Limb (tissue), 2 donors: ENCODE results near the gene POU4F1.
"Not testable (repeated sequence)": the region's sequence is repeated elsewhere in the genome, so short reads cannot be mapped to it uniquely, and the experiment has no call there.

Source experiments
- DNase-seq, 2 donors: peaks; one replicate each; pipeline ENCODE4 v3.0.0-alpha.2; 2016; ENCODE audit errors: extremely low spot score in 2 of 2

POU4F1 gene, protein sequence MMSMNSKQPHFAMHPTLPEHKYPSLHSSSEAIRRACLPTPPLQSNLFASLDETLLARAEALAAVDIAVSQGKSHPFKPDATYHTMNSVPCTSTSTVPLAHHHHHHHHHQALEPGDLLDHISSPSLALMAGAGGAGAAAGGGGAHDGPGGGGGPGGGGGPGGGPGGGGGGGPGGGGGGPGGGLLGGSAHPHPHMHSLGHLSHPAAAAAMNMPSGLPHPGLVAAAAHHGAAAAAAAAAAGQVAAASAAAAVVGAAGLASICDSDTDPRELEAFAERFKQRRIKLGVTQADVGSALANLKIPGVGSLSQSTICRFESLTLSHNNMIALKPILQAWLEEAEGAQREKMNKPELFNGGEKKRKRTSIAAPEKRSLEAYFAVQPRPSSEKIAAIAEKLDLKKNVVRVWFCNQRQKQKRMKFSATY

GRCh38 chr13:78603240-78603957, at the start of gene POU4F1:
Gene POU4F1, minus strand, starts transcription at chr13:78603552. Its CDS starts 226 bp downstream, at chr13:78603326.
- DNase-seq, result peak; percentile 59 to 87

GRCh38 chr13:78652651-78653050, 49.3 kb upstream of the POU4F1 start:
- DNase-seq, result no peak

DNA sequence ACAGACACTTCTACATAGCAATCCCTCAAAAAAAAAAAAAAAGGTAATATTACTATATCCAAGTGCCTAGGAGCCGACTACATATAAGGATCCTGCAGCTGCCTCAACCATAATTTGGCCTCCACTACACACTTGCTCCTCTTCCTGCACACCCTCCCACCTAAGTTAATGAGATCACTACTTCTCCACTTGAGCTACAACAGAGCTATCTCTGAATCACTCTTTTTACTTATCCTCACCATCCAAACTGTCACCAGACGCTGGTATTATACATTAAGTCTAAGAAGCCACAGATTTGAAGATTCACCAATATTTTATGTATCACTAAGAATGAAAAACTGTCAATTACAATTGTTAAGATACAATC, 47.3 kb upstream of the POU4F1 start:
- no peak for DNase-seq

DNA sequence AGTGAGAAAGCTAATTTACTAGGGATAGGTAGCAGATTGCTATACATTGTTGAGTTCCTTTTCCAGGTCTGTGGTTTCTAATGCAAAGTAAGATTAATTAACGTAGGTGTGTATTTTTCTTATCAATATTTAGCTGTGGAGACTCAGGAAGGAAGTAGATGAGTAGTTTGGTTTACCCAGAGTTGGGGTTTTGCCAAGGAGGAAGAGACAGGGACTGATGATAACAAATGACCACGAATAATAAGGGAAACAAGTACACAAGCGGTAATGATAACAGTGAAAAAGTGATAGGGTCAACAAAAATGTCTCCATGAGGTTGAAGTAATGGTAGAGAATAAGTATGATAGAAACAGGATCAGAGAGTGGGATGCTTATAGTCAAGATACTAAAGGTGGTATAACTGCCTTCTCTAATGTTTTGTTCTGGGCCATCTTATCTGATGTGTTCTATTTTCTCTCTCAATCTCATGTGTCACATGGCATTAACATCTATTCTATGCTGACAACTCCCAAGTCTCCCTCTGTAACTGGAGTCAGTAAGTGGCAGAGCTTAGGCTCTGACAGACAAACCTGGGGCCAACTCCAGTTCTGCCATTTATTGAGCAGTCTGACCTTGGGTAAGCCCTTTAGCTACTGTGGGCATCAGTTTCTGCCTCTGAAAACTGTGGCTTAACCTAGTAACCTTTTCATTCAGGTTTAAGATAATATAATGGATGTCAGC, 46.8 kb upstream of the POU4F1 start:
- no peak for DNase-seq

GRCh38 chr13:78647109-78647678, 43.8 kb upstream of the POU4F1 start:
- not testable (repeated sequence) for DNase-seq

DNA sequence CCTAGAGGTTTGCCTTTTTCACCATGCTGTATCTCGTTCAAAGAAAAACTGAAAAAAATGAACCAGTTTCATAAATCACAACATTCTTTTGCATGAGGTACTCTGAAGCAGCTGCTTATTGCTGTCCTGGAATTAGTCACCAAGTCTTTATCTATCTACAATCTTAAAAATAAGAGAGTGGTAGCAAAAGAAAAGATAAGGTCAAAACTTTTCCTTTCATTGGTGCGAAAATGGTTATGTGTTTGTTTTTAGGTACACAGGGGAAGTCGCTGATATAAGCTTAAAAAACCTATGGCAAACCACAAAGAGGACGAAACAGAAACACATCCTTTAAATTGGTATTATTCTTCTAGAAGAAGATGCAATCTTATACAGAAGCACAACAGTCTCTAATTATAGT, 34.9 kb upstream of the POU4F1 start:
- no peak for DNase-seq

GRCh38 chr13:78636495-78636894, 33.1 kb upstream of the POU4F1 start:
- DNase-seq, result no peak

DNA sequence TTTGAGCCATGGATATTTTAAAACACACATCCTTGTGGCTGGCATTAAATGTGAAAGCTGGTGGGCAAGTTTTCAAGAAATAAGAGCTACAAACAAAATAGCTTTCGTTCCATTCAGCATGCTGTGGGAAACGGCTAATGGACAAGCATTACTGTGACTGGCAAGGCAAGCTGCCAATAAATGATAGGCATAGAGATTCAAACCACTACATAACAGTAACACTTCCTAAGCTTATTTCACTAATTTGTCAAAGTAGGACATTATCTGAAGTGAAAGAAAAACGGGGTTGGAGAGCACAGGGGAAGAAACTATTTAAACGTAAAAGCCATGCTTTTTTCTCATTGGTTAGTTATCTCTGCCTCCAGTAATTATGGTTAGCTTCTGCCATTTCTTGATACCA, 29.6 kb upstream of the POU4F1 start:
- no peak for DNase-seq

GRCh38 chr13:78631077-78631476, 27.7 kb upstream of the POU4F1 start:
- DNase-seq, result no peak

DNA sequence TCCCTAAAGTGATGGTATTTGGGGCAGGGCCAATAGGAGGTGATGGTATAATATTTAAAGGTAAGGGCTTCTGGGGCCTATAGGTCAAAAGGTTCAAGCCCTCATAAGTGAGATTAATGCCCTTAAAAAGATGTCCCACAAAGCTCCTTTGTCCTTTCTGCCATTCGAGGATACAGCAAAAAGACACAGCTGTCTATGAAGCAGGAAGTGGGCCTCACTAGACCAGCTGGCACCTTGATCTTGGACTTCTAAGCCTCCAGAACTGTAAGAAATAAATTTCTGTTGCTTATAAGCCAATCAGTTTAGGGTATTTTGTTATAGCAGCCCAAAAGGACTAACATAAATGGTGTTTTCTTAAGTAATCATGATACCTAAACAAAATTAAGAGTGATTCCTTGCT, 27.2 kb upstream of the POU4F1 start:
- DNase-seq, result no peak

DNA sequence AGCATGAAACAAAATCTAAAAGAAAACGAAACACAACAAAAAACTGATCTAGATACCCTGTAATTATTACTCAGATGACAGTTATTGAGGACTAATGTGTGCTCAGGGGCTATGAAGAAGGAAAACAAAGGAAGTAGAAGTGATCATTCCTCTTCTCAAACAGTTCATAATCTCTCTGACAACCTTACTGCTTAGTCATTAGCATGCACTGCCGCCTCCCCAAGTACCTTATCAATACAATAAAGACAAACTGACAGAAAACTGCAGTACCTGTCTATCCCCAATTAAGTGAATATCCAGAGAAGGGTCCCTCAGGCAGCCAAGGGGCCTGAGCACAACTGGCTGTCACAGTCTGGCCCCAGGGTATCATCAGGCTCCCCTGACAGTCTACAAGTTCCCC, 22.0 kb upstream of the POU4F1 start:
- no peak for DNase-seq

DNA sequence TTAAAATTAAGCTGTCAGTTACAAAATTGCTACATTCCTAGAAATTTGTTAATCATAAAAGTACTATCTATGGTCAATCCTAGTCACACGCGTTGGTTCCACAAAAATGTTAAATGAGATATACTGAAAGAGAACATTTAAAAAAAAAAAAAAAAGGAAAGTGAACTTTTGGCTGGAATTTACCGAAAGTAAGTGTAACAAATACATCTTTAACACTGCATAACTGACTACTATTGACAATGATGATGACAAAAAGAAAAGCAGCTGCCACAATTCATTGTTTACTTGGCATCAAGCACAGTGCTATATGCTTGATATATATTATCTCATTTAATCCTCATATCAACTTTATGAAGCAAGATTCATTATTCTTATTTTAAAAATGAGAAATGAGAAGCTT, 19.8 kb upstream of the POU4F1 start:
- no peak for DNase-seq

- no peak for DNase-seq
These were observed 17.7 kb upstream of the POU4F1 start for GRCh38 chr13:78620936-78621470.

DNA sequence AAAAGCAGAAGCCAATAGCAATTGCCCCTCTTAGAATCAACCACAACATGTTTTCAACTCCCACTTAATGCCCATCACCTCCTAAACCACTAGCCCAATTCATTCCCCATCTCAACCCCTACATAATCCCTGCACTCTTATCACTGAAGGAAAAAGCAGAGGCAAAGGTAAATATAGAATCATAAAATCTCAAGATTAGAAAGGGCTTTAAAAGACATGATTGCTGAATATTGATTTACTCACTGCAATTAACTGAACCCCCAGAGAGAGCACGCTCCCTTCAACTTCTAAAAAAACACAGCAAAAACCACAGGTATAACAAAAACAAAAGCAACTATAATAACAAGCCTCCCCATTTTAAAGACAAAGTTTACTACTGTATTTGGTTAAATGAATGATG, 15.1 kb upstream of the POU4F1 start:
- no peak for DNase-seq

- no peak for DNase-seq
These were observed 7.7 kb upstream of the POU4F1 start for GRCh38 chr13:78611040-78611439.

GRCh38 chr13:78610381-78610883, 7.1 kb upstream of the POU4F1 start:
- no peak for DNase-seq

DNA sequence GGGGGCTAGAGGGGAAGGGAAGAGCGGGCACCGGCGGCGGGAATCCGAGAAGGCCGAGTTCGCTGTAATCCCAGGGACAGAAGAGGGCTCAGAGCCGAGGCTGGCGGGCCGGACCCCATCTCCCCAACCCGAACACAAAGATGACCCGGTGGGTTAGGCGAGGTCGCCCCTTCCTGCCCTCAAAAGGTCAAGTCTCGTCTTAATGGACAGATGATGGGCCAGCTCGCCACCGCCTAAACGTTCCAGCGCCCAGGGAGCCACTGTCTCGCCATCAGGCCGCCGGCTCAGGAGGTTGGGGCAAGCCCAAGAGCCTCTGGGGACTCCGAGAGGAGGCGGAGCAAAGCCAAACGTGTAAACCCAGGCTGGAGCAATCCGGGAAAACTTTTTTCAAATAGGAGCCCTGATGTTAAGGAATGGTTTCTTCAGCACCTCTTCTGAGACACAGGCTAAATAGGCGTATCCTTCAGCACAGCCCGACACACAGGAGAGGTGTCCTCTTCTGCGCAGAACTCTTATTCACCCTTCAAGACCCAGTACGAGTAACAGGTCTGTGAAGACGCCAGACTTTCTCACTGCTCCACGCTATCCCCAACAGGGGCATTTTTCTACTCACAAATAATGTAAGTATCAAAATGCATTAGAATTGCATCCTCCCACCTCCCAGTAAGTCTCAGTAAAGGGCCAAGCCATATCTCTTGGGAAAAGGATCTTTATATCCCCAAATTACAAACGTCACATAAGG, 6.3 kb upstream of the POU4F1 start:
- peak in 1 of 2 donors; percentile 59 for DNase-seq

DNA sequence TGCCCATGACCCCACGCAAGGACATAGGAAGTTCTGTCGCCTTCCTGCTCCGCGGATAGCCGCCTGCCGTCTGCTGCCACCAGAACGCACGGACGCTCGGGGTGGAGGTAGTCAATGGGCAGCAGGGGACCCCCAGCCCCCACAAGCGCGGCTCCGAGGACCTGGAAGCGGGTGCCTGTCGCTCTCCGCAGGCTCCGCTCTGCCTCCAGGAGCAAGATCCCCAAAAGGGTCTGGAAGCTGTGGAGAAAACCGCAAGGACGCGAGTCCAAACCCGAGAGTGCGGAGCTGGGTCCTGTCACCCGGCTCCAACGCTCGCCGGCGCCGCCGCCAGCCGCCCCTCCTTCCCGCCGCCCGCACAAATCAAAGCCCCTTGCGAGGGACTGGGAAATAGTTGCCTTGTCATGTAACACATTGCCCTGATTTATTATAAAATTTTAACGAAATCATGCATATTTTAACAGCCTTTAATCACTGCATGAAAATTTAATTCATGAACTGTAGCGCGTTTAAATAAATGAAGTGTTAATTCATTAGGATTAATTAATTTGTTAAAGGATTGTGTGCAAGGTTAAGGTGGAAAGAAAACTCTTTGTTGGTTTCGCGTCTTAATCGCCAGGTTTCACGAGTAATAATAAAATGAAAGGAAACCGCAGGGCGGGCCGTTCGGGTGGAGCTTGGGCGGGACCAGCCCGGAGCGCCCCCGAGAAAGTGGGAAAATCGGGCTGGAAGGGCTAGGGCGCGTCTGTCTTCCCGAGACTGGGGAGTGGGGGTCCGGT, 5.5 kb upstream of the POU4F1 start:
- DNase-seq, result peak in 1 of 2 donors; percentile 55

DNA sequence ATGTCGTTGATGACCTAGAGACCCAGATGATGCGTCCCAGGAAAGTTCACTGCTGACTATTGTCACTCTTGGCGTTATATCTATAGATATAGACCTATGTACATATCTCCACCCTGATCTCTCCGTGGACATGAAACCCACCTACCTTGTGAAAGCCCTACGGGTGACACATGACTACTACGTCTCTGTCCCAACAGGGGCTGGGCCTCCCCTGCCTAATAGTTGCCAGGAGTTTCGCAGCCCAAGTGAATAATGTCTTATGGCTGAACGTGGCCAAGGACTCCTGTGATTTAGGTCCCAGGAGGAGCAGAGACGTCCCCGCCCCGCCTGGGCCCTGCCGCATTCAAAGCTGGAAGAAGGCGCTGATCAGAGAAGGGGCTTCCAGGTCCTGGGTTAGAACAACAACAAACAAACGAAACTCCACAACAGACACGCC, 4.9 kb upstream of the POU4F1 start:
- DNase-seq, result no peak
